Fibroblast of skin of left biceps (primary cell): ENCODE measurements around the gene C1S.
A peak's percentile ranks its signal among the peaks of the same experiment; 100 is the strongest.
"Not testable (repeated sequence)": the region's sequence is repeated elsewhere in the genome, so short reads cannot be mapped to it uniquely, and the experiment has no call there.

Experiments
- DNase-seq, 2 experiments: peaks; one replicate each; pipeline ENCODE4 v3.0.0-alpha.2; 2013; ENCODE audit warnings: low read depth in 2 of 2

Gene C1S

DNA sequence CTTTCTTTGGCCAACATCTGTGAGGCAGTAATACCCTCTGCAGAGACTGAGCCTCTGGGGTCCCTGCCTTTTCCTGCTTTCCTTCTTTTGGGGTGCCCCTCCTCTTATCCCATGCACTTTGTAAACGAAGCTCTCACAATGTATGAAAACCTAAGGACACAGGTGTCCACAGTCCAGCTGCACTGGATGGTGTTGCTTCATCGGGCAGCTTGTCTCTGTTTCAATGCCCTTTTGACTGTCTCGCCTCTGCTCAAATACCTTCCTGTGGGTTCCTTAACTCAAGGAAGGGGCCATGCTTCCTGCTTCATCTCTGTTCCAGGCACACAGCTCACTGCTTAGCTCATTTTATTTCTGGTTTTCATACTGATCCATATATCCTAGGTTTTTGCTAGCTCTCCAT lies 42.1 kb downstream of the C1S start:
- DNase-seq: no peak

DNA sequence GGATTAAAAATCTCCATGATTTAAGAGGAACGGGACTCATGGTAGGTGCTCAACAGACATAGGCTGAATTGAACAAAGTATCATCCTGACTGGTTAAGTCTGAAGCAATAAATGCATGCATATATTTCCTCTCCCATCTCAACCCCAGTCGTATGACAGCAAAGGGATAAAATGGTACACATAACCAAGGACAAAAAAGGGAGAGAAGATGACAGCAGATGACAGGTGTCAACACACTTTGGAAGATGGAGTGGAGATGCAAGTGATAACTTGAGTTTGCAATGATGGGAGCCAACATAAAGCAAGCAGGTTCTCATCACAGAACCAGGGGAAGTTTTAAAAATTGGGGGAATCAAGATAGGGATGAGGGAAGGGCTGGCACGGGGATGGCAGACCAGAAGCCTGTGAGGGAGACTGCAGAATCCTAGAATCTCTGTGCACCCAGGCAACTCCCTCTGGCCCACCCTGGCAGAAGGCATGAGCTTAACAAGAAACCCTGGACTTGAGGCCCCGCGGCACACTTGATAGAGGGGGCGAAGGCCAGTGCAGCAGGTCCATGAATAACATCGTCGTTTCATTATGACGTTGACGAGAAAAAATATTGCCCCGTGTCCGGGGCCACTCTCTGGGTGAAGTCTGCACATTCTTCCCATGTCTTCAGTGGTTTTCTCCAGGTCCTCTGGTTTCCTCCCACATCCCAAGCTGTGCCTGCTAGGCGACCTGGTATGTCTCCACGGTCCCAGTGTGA lies 43.5 kb downstream of the C1S start:
- DNase-seq: no peak

DNA sequence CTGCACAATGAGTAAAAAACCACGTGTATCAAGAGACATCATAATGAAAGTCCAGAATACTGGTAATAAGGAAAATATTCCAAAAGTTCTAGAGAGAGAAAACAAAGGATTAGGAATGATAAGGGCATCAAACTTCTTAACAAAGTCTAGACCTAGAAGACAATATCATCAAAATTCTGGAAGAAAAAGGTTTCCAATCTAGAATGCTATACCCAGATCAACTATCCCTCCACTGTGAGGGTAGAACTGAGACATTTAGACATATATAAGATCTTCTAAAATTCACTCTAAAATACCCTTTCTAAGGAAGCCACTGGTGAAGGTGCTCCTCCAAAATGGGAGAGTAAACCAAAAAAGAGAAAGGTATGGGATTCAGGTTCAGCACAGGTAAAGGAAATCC lies 45.6 kb downstream of the C1S start:
- DNase-seq: no peak

DNA sequence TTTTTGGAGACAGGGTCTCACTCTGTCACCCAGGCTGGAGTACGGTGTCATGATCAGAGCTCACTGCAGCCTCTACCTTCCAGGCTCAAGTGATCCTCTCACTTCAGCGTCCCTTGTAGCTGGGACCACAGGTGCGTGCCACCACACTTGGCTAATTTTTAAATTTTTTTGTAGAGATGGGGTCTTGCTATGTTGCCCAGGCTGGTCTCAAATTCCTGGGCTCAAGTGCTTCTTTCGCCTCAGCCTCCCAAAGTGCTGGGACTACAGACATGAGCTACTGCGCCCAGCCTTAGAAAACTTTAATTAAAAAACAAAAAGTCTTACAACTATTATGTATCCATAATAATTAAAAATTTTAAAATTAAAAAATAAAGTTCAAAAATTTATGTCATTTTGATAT lies 46.7 kb downstream of the C1S start:
- not testable (repeated sequence) for DNase-seq

DNA sequence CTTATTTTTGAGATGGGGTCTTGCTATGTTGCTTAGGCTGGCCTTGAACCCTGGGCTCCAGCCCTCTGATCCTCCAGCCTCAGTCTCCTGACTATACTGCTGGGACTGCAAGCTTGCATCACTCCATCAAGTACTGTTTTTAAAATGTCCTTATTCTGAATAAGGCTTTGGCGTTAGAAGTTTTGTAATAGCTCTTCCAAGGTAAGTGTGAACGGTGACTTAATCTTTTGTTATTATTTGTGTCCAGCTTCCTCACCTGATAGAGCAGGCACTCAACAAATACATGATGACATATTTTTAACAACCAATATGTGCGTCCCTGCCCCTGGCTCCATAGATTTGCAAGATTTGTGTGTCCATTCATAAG lies 47.1 kb downstream of the C1S start:
- no peak for DNase-seq

DNA sequence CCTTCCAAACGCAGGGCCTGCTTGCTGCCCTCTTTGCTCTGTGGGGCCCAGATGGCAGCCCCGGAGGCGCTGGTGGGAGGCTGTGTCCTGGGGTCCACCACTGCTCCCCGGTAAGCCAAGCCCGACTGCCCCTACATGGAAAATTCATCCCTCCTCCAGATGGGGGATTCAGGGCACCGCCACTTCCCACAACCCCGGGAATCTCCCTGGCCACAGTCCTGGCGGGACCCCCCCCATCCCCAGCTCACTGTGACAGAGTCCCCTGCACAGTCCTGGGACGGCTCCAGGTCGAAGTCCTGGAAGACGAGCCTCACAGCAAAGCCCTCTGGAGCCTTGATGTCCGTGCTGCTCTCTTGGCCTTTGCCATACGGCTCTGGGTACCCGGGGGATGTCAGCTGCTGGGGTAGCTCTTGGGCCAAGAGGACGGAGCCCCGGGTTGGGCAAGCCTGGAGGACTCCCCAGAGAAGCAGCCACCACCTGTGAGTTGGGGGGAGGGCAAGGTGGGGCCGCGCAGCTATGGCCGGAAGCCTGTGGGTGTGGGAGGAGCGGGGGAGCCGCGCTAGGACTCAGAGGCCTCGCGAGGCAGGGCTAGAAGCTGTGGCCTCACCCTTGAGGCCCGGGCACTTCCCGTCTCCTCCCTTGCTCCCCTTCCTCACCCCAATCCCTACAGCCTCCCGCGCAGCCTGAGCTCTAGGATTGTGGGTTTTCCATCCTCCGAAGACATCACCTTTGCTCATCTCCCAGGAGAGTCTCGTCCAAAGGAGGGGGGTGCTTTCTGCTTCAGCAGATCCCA lies 47.7 kb downstream of the C1S start:
- DNase-seq: peak; percentile 33 to 45

DNA sequence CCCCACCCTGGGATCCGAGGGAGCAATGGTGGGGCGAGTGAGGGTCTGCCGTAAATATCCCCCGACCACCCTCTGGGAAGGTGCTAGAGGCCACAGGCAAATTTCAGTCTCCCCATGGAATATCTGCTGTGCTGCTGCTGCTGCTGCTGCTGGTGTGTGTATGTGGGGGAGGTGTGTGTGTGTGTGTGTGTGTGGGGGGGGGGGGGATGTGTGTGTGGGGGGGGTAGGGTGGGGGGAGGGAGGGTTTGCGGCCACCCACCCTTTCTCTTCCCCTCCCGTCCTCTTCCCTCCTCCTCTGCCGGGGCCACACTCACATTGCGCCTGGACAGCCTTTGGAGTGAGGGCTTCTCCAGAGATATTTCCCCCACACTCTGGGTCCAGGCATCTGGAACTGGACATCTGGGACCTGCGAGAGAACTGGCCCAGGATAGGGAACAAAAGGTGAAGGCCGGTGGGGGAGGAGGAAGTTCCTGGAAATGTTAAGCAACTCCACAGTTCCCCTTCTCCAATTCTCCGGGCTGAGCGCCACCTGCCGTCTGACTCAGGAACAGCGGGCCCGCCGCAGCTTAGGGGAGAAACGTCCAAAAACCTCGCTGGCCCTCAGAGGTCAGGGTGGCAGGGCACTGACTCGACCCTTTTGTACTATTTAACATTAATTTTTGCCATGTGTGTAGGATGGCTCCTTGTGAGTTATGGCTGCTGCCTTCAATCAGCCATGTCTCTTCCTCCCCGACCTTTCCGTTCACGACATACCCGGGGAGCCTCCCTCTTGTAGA lies 48.5 kb downstream of the C1S start, which contains the start of gene C1RL:
Gene C1RL, minus strand, starts transcription at position 419 of the 776 bp plus-strand sequence. Its CDS starts 34 bp downstream, at position 385.
- peak; percentile 59 to 65 for DNase-seq

DNA sequence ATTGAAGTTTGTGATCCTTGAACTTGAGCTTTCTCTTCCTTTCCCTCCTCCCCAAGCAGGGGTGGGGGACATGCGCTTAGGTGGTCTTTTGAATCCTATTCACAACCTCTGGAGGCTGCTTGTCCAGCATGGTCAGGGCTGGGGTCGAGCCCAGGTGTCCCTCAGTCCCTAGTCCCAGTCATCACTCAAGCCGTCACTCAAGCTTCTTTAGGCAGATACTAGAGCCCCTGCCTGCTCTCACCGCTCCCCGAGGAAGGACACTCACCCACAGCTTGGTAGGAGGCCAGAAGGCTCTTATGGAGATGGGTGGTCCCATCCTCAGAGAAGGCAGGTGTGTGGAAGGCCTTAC lies 49.0 kb downstream of the C1S start:
- DNase-seq: no peak

DNA sequence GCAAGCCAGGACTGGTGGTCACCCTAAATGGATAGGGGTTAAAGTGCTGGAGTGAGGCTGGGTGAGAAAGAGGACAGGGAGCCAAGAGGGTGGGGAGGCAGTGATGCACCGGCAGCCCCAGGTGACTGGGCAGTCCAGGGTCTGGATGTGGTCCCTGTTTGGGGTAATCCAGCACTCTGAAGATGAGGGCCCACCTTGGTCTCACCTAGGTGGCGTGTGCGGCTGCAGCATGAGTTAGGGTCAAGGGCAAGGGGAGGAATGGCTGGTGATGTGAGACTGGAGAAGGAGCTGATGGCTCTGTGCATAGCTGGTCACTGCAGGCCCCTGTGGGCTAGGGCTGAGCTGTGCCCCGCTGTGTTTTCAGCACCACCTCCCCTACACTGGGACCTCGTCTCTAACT lies 50.1 kb downstream of the C1S start:
- no peak for DNase-seq

DNA sequence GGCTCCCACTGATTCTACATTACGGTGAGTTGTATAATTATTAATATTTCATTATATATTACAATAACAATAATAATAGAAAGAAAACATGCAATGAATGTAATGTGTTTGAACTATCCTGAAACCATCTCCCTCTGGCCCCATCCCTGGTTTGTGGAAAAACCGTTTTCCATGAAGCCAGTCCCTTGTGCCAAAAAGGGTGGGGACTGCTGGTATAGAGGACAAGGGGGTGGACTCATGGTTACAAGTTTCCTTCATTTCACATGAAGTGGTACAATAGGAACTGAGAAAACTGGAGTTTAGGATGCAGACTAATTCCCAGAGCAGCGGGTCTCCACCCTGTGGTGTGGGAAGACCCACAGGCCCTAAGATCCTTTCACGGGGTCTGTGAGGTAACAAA lies 51.5 kb downstream of the C1S start:
- DNase-seq: no peak

DNA sequence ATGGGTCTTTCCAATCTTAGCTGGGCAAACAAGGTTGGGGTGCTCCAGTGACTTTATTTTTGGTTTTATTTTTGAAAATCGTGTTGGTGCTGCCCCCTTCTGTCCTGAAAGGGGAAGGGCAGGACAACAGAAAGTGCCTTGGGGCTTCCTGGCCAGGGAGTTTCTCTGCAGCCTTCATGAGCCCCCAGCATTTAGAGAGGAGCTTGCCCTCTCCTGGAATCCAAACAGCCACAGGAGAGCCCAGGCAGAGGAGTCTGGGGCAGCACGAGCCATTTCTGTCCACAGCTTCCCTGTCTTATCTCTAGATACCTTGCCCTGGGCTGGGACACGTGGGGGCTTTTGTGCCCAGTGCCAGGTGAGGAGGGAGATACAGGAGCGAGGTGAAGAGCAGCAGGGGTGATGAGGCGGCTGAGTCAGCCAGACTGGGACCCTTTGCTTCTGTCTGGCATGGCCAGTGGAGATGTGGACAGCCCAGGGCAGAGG lies 52.9 kb downstream of the C1S start:
- no peak for DNase-seq

DNA sequence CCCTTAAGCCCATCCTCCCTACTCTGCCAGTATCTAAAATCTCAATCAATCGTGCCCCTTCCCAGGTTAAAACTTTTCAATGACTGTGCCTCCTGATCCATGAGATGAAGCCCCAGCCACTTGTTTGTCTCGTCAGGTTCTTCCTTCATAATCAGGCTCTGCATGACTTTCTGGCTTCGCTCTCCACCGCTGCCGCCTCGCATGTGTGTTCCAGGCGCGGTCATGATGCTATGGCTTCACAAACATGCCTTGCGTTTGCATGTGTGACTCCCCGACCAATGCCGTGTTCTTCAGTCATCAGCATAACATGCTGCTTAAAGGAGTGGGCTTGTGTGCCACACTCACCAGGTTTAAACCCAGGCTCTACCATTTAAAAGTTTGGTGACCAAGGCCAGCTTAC lies 53.5 kb downstream of the C1S start:
- no peak for DNase-seq

DNA sequence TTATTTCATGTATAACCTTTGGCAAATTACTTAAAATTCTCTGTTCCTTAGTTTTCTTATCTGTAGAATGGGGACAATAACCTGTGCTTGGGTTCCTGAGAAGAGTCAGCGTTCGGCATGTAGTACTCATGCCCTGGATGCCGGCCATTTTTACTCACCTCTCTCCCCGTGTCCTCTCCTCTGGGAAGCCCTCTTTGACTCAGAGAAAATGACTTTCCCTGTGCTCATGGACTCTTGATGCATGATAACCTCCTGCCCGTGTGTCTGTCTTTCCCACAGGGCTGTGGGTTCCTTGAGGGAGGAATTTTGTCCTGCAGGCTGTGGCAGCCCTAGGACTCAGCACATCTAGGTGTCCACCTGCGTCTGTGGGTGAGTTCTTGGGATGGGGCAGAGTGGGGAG lies 54.3 kb downstream of the C1S start:
- no peak for DNase-seq

DNA sequence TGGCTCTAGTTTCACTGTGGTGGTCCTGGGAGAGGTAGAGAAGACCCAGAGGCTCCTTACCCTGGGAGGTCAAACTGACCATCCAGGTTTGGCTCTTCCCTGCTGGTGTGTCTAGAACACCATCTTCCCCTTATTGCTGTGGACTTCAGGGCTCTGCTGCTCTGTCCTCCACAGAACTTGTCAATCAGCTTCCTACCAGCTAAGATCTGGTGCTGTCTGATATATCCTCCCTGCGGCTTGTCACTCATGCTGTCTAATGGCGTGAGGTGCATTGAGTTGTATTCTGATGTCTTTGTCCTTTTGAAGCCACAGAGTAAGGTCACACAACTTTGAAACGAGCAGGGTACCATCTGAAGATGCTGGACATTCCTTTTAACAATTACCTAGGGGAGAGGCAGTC lies 55.7 kb downstream of the C1S start:
- no peak for DNase-seq

DNA sequence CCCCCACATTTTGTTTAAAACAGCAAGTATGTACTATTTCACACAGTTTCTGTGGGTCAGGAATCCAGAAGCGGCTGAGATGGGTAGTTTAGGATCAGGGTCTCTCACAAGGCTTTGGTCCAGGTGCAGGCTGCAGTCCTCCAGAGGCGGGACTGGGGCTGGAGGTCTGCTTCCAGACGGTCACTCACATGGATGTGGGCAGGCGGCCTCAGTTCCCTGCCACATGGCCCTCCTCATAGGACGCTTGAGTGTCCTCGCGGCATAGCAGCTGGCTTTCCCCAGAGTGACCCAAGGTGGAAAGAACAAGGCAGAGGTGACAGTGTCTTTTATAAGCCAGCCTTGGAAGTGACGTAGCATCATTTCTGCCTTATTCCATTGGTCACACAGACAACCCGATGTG lies 56.4 kb downstream of the C1S start:
- DNase-seq: no peak

DNA sequence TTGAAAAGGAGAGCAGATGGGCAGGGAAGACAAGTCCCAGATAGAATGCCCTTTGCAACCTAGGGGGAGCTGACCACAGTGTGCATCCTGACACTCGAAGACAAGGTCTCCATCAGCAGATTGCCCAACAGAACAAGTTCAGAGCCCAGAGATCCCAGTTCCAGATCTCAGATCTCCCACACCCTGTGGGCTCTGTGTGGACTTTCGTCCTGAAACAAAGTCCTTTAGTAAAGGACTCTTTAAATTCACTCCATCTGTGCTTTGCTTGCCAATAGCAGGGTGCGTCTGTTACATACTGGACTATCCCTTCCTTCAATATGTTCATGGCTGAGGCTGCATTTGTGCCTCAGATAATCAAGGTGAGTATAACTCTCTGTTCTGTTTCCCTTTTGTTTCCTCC lies 57.2 kb downstream of the C1S start:
- DNase-seq: no peak

DNA sequence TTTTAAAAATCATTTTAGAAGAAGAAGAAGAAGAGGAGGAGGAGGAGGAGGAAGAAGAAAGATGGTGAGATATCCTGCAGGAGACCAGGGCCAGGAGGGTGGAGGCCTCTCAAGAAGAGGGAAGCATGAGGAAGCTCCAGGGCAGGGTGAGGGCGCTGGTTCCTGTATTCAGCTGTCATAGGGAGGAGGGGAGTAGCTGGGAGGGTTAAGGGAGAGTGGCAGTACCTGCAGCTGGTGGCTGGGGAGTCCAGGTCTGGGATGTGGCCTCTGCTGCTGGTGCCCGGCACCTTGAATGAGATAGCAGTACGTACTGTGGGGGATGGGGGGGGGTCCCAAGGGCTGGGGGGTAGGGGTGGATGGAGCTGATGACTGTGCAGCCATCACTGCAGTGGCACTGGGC lies 58.4 kb downstream of the C1S start:
- no peak for DNase-seq

DNA sequence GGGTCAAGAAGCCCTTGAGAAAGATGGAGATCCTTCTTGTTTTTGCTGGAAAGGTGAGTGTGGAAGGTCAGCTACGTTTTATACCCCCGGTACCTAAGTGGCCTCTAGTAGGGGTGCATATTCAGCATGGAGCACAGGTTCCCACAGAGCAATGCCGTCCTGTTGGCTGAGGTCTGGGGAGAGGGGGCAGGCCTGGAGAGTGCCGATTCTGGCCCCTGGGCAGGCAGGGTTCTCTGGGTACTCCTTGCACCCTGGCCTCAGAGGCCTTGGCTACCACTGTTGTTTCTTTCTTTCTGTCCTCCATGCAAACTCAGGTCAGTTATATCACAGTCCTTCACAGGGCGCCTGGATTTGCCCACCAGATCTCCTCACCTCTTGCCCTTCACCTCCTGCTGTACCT lies 59.6 kb downstream of the C1S start:
- no peak for DNase-seq
